ENCODE data around the gene VASN.
"Not testable (repeated sequence)": the region's sequence is repeated elsewhere in the genome, so short reads cannot be mapped to it uniquely, and the experiment has no call there.

GRCh38 chr16:4393850-4394249 lies 22.2 kb downstream of the VASN start:
- TF ChIP-seq, protein P1, sequence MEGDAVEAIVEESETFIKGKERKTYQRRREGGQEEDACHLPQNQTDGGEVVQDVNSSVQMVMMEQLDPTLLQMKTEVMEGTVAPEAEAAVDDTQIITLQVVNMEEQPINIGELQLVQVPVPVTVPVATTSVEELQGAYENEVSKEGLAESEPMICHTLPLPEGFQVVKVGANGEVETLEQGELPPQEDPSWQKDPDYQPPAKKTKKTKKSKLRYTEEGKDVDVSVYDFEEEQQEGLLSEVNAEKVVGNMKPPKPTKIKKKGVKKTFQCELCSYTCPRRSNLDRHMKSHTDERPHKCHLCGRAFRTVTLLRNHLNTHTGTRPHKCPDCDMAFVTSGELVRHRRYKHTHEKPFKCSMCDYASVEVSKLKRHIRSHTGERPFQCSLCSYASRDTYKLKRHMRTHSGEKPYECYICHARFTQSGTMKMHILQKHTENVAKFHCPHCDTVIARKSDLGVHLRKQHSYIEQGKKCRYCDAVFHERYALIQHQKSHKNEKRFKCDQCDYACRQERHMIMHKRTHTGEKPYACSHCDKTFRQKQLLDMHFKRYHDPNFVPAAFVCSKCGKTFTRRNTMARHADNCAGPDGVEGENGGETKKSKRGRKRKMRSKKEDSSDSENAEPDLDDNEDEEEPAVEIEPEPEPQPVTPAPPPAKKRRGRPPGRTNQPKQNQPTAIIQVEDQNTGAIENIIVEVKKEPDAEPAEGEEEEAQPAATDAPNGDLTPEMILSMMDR (conservative IDR thresholded peaks at IDR 0.05), result not testable (repeated sequence)
- TF ChIP-seq EZH2 (IDR thresholded peaks at IDR 0.05; ENCODE audit: low read depth), result not testable (repeated sequence)
